Erythroblast (primary cell): ENCODE data around the gene ATF5.

Experiments
- GATA1 ChIP-seq: IDR thresholded peaks from 2 replicates; pipeline ENCODE4 v1.6.1; 2011; ENCODE audit warnings: low read depth, mild to moderate bottlenecking, control low read depth, low read length, moderate library complexity
- POLR2A ChIP-seq: IDR thresholded peaks from 2 replicates; pipeline ENCODE4 v1.6.1; 2011; ENCODE audit warnings: mild to moderate bottlenecking, low read length

DNA sequence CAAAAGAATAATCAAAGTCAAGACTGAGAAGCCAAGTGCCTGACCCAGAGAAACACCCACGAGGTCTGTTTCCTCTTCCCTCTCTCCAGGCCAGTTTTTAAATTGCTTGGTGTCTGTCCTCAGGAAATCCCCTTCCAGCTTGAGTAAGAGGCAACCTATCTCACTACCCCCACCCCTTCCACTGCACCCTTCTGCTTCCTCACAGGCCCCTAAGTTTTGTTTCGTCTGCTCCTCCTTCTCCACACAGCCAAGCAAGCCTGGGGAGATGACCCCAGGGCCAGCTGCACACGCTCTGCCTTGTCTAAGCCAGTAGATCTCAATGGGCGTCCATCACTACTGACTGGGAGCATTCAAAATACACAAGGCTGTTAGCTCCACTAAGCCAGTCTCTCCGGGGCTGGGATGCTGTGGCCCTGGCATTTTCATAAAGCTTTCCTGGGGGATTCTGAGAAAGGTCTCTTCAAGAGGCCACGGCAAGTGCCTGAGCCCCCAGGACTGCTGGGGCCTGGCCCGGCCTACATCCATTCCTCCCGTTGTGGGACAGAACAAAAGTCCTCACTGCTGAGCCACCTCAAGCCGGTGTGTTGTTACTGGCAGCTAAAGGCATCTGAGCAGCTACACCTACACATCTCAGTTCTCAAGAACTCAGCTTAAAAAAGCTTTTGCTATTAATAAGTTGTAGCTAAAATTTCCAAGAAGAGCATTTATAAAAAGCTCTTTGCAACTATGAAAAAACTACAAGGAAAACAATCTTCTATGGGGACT, 17.4 kb upstream of the ATF5 start:
- TF ChIP-seq POLR2A: no peak
- no peak for TF ChIP-seq GATA1
